Prostate gland (tissue), 2 donors: Measurements from ENCODE around the gene ARHGAP26.
A peak's percentile ranks its signal among the peaks of the same experiment; 100 is the strongest.

Source experiments
- CTCF ChIP-seq, 4 experiments: fragments of 200-600 bp in 2 of 4; fragments of 450-650 bp in 2 of 4; sonication (generic) in 2 of 4; IDR thresholded peaks; 1 replicate in 3 of 4; 2 replicates in 1 of 4; pipeline ENCODE4 v1.5.1; 2016 to 2019; ENCODE audit warnings: antibody characterized with exemption in 4 of 4, mild to moderate bottlenecking in 2 of 4, moderate library complexity in 2 of 4
- POLR2A ChIP-seq: fragments of 450-650 bp; IDR thresholded peaks from one replicate; pipeline ENCODE4 v1.6.1; 2016; ENCODE audit warnings: antibody characterized with exemption, mild to moderate bottlenecking
- POLR2AphosphoS5 ChIP-seq: sonication (generic); formaldehyde crosslinking; IDR thresholded peaks from one replicate; pipeline ENCODE4 v1.6.1; 2017; ENCODE audit warnings: antibody characterized with exemption

- TF ChIP-seq POLR2A, result no peak
- TF ChIP-seq CTCF (IDR thresholded peaks at IDR 0.05), result no peak
- TF ChIP-seq POLR2AphosphoS5, result peak; percentile 81
Measured at GRCh38 chr5:142869886-142870285, 99.7 kb downstream of the ARHGAP26 start.
